Skeletal muscle satellite cell (primary cell): ENCODE measurements around the gene SPDYC. TPM values are rescaled to one million over a fixed set of nuclear protein-coding genes. Genes with fewer than 3 reads are reported as not detected.
A peak's percentile ranks its signal among the peaks of the same experiment; 100 is the strongest.

Source experiments
- small RNA-seq: library from RNA; depleted of rRNA; stranded (forward); fragments of <200 nt; gene quantifications from one replicate; pipeline ENCODE3, GENCODE V24; 2012

SPDYC gene

Small RNA genes within 50 kb of the gene (small RNA-seq; reads per million reads assigned to genes)
- gene HIGD1AP10: not detected
- not detected for gene PDCL2P2
- 67.6 reads per million, percentile 96 among the genes with 10 or more reads in this experiment for gene RNU2-23P
